HUES48 (cell line): Measurements from ENCODE around the gene PDE5A.

Source experiments
- H3K27ac ChIP-seq: one replicate; pipeline ENCODE4 v1.7.0; 2013; ENCODE audit warnings: low read depth, low read length, inconsistent platforms
- H3K27me3 ChIP-seq: 2 replicates; pipeline ENCODE4 v1.6.1; 2013; ENCODE audit warnings: mild to moderate bottlenecking, low read length; ENCODE audit not compliant: control insufficient read depth, insufficient read depth
- H3K36me3 ChIP-seq: 2 replicates; pipeline ENCODE4 v1.6.1; 2013; ENCODE audit warnings: low read length; ENCODE audit not compliant: control insufficient read depth, insufficient read depth
- H3K4me1 ChIP-seq: 2 replicates; pipeline ENCODE4 v1.6.1; 2013; ENCODE audit warnings: mild to moderate bottlenecking, low read length; ENCODE audit not compliant: control insufficient read depth, insufficient read depth
- H3K4me3 ChIP-seq: 2 replicates; pipeline ENCODE4 v1.5.1; 2013; ENCODE audit warnings: mild to moderate bottlenecking, low read depth, low read length
- H3K9ac ChIP-seq: 2 replicates; pipeline ENCODE4 v1.6.1; 2013; ENCODE audit warnings: mild to moderate bottlenecking, low read depth, low read length, moderate library complexity
- H3K9me3 ChIP-seq: 2 replicates; pipeline ENCODE4 v1.6.1; 2013; ENCODE audit warnings: low read length; ENCODE audit not compliant: control insufficient read depth, insufficient read depth

The PDE5A gene

GRCh38 chr4:119498527-119498926, 130.1 kb downstream of the PDE5A start:
- no peaks in the 10 kb centered on the region for H3K9me3 ChIP-seq
- H3K27ac ChIP-seq = no peak overlapping the region
- H3K36me3 ChIP-seq = peaks cover 95% of the 10 kb centered on the region
- no peak overlapping the region for H3K4me3 ChIP-seq
- H3K9ac ChIP-seq = no peak overlapping the region
- H3K4me1 ChIP-seq = no peaks in the 10 kb centered on the region
- no peaks in the 10 kb centered on the region for H3K27me3 ChIP-seq

DNA sequence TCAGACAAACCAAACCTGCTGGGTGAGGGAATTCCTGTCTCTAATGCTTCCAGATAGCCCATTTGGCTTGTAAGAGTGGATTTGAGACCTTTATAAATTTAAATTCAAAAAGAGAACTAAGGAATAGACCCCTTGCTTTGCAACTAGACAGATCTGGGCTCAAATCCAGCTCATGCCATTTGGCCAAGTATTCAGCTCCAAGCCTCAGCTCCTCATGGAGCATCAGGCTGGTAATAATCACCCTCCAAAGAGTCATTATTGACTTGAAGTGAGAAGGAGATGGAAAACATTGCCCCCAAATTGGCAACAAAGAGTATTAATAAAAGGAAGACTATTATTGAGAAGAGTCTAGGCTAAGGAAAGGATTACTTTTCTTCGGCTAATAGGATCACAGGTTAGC, 134.7 kb downstream of the PDE5A start:
- Histone ChIP-seq H3K9ac (no peak overlapping the region), H3K36me3 (peaks cover 51% of the 10 kb centered on the region), H3K9me3 (no peaks in the 10 kb centered on the region), H3K4me1 (no peaks in the 10 kb centered on the region), H3K4me3 (no peak overlapping the region), H3K27me3 (no peaks in the 10 kb centered on the region), H3K27ac (no peak overlapping the region)

- H3K27ac ChIP-seq = no peak overlapping the region
- H3K9ac ChIP-seq = no peak overlapping the region
- peaks cover 46% of the 10 kb centered on the region for H3K36me3 ChIP-seq
- no peaks in the 10 kb centered on the region for H3K4me1 ChIP-seq
- no peak overlapping the region for H3K4me3 ChIP-seq
- H3K27me3 ChIP-seq = no peaks in the 10 kb centered on the region
- no peaks in the 10 kb centered on the region for H3K9me3 ChIP-seq
Observed at GRCh38 chr4:119493419-119493818, 135.2 kb downstream of the PDE5A start.

DNA sequence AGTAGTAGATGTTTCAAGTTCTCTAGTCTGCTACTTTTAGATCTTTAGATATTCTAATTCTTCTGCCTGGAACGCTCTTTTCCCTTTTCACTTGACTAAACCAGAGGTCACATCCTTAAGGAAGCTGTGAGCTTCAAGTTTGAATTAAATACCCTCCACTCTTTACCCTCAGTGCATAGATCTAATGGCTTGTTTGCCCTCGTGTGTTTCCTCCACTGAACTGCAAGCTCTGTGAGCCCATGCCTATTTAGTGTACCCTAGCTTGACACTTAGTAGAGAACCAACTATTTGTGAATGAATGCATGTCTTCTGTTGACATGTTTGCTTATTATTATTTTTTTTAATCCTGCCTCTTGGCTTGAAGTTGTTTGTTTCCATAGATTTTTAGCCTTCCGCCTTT, 138.3 kb downstream of the PDE5A start:
- Histone ChIP-seq H3K9ac (no peak overlapping the region), H3K4me3 (no peak overlapping the region), H3K27me3 (no peaks in the 10 kb centered on the region), H3K36me3 (peaks cover 15% of the 10 kb centered on the region), H3K4me1 (no peaks in the 10 kb centered on the region), H3K27ac (no peak overlapping the region), H3K9me3 (peaks cover 7% of the 10 kb centered on the region; the same call in 1 of the 2 replicates)

- no peak overlapping the region for H3K9ac ChIP-seq
- no peak overlapping the region for H3K4me3 ChIP-seq
- no peaks in the 10 kb centered on the region for H3K27me3 ChIP-seq
Observed at GRCh38 chr4:119489305-119489704, 139.3 kb downstream of the PDE5A start.

DNA sequence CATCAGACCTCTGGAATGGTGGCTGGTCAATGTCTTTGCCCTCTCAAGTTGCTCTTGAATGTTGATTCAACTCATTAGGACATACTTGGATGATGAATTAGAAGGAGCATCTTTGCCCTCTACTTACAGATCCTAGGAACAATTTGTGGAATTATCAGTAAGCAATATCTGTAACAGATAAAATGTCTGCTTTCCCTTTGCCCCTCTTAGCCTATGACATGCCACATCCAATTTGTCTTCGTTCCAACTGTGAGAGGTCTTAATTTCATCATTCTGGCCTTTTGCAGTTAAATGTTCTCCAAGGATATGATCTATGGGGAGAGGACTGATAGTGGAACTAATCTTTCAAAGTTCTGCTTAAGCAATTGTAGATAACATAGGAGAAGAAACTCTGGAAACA, 148.3 kb downstream of the PDE5A start:
- H3K4me1 ChIP-seq = no peaks in the 10 kb centered on the region
- no peak overlapping the region for H3K27ac ChIP-seq
- no peak overlapping the region for H3K9ac ChIP-seq
- H3K27me3 ChIP-seq = no peaks in the 10 kb centered on the region
- H3K9me3 ChIP-seq = peaks cover 34% of the 10 kb centered on the region
- no peak overlapping the region for H3K4me3 ChIP-seq
- H3K36me3 ChIP-seq = peaks cover 49% of the 10 kb centered on the region

More at GRCh38 chr4:119489305-119489704, 139.3 kb downstream of the PDE5A start:
- peaks cover 16% of the 10 kb centered on the region for H3K9me3 ChIP-seq
- H3K36me3 ChIP-seq = peaks cover 5% of the 10 kb centered on the region
- no peak overlapping the region for H3K27ac ChIP-seq
- H3K4me1 ChIP-seq = no peaks in the 10 kb centered on the region

DNA sequence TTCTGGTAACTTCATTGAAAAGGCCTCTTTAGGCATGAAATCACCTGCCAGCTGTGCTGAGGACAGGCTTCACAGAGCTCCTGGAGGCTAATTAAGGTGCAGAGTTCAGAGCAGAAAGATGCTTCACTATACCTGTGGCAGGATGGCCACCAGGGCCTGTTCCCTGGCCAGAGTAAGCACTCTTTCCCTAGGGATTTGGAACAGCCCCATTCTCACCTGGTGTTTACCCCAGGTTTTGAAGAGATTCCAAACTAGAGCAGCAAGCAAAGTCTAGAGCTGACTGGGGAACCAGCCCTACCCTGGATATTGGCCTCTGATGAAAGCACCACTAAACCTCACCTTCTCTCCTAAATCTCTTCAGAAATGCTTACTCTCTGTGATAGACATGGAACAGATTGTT, 148.8 kb downstream of the PDE5A start:
- H3K36me3 ChIP-seq = peaks cover 53% of the 10 kb centered on the region
- no peaks in the 10 kb centered on the region for H3K27me3 ChIP-seq
- no peak overlapping the region for H3K4me3 ChIP-seq
- H3K9ac ChIP-seq = no peak overlapping the region
- H3K27ac ChIP-seq = no peak overlapping the region
- H3K9me3 ChIP-seq = peaks cover 30% of the 10 kb centered on the region
- no peaks in the 10 kb centered on the region for H3K4me1 ChIP-seq

DNA sequence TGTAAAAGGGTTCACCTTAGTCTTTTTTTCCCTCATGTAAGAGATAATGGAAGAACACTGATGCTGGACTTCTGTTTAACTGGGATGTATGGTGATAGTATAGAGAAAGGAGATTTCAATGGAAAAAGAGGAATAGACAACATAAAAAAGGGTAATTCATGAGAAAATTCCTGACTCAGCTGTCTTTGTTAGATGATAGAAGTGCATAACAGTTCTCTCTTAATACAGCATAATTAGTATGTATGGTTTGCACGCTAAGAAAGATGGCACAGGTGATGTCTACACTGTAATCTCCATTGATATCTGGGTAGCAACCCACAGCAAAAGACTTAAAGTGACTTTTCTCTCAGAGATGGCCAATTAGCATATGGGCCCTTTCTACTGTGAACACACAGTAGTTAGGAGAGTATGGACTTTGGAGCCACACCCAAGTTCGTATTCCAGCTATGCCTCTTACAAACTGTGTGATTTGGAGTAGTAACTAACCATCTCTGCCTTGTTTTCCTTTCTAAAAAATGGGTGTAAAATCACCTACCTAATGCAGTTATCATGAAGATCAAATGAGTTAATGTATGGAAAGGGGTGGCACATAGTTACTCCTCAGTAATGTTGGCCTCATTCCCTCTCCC, 149.3 kb downstream of the PDE5A start:
- H3K9ac ChIP-seq = no peak overlapping the region
- no peaks in the 10 kb centered on the region for H3K4me1 ChIP-seq
- H3K27me3 ChIP-seq = no peaks in the 10 kb centered on the region
- H3K27ac ChIP-seq = no peak overlapping the region
- no peak overlapping the region for H3K4me3 ChIP-seq
- peaks cover 25% of the 10 kb centered on the region for H3K9me3 ChIP-seq
- peaks cover 54% of the 10 kb centered on the region for H3K36me3 ChIP-seq

- Histone ChIP-seq H3K27ac (no peak overlapping the region), H3K9ac (no peak overlapping the region), H3K4me3 (no peak overlapping the region), H3K9me3 (peaks cover 23% of the 10 kb centered on the region), H3K4me1 (no peaks in the 10 kb centered on the region), H3K27me3 (no peaks in the 10 kb centered on the region), H3K36me3 (peaks cover 55% of the 10 kb centered on the region)
Observed at GRCh38 chr4:119478446-119479179, 150.0 kb downstream of the PDE5A start.

- Histone ChIP-seq H3K4me3 (no peak overlapping the region), H3K27me3 (no peaks in the 10 kb centered on the region), H3K9me3 (peaks cover 14% of the 10 kb centered on the region), H3K9ac (no peak overlapping the region), H3K4me1 (no peaks in the 10 kb centered on the region), H3K36me3 (peaks cover 57% of the 10 kb centered on the region), H3K27ac (no peak overlapping the region)
Observed at GRCh38 chr4:119477412-119478053, 151.1 kb downstream of the PDE5A start.

DNA sequence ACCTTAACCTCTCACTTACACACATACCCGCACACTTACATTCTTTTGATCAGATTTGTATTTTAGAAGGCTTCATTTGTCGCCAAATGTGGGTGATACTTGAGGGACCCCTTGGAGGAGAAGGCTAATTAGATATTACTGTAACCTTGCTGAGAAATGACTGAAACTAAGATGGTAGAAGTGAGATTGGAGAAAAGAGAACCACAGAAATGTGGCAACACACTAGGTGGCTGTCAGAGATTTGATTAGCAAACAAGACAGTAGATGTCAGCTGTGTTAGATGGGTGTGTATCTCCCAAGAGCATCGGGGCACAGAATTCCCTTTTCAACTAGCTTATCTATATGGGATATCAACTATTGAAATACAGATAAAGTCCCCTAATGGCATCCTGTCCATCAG, 157.3 kb downstream of the PDE5A start:
- Histone ChIP-seq H3K27me3 (no peaks in the 10 kb centered on the region), H3K4me3 (no peak overlapping the region), H3K36me3 (peaks cover 35% of the 10 kb centered on the region), H3K9ac (no peak overlapping the region), H3K27ac (no peak overlapping the region), H3K9me3 (no peaks in the 10 kb centered on the region), H3K4me1 (no peaks in the 10 kb centered on the region)
